C4-2B (cell line): ENCODE results near the gene SPSB4.

Experiments
- H3K27ac ChIP-seq: fragments of 450-650 bp; 2 replicates; pipeline ENCODE4 v1.5.1; 2017
- ZFX ChIP-seq: fragments of 450-650 bp; IDR thresholded peaks from 2 replicates; pipeline ENCODE4 v1.6.1; 2017
- TF ChIP-seq, protein P1 (sequence below): fragments of 450-650 bp; conservative IDR thresholded peaks from 2 replicates; pipeline ENCODE4 v1.5.1; 2017; ENCODE audit warnings: mild to moderate bottlenecking

The SPSB4 gene

DNA sequence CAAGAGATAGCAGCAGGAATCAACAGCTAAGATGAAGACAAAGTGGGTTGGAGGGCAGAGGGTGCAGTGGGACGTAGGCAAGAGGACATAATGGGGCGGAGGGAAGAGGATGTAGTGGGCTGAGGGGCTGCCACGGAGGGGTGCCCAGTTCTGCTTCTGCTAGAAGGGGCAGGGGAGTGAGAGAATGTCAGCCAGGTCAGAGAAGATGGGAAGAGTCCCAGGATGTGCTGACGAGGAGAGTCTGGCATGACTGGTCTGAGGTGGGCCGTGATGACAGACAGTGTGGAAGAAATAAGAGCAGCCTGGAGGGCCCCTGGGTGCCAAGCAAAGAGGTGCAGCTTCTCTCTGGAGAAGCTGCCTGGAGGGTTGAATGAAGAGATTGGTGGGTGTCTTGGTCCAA, 4.0 kb downstream of the SPSB4 start:
- TF ChIP-seq ZFX = no peak
- TF ChIP-seq, protein P1, sequence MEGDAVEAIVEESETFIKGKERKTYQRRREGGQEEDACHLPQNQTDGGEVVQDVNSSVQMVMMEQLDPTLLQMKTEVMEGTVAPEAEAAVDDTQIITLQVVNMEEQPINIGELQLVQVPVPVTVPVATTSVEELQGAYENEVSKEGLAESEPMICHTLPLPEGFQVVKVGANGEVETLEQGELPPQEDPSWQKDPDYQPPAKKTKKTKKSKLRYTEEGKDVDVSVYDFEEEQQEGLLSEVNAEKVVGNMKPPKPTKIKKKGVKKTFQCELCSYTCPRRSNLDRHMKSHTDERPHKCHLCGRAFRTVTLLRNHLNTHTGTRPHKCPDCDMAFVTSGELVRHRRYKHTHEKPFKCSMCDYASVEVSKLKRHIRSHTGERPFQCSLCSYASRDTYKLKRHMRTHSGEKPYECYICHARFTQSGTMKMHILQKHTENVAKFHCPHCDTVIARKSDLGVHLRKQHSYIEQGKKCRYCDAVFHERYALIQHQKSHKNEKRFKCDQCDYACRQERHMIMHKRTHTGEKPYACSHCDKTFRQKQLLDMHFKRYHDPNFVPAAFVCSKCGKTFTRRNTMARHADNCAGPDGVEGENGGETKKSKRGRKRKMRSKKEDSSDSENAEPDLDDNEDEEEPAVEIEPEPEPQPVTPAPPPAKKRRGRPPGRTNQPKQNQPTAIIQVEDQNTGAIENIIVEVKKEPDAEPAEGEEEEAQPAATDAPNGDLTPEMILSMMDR = no peak
- H3K27ac ChIP-seq = no peak overlapping the region

DNA sequence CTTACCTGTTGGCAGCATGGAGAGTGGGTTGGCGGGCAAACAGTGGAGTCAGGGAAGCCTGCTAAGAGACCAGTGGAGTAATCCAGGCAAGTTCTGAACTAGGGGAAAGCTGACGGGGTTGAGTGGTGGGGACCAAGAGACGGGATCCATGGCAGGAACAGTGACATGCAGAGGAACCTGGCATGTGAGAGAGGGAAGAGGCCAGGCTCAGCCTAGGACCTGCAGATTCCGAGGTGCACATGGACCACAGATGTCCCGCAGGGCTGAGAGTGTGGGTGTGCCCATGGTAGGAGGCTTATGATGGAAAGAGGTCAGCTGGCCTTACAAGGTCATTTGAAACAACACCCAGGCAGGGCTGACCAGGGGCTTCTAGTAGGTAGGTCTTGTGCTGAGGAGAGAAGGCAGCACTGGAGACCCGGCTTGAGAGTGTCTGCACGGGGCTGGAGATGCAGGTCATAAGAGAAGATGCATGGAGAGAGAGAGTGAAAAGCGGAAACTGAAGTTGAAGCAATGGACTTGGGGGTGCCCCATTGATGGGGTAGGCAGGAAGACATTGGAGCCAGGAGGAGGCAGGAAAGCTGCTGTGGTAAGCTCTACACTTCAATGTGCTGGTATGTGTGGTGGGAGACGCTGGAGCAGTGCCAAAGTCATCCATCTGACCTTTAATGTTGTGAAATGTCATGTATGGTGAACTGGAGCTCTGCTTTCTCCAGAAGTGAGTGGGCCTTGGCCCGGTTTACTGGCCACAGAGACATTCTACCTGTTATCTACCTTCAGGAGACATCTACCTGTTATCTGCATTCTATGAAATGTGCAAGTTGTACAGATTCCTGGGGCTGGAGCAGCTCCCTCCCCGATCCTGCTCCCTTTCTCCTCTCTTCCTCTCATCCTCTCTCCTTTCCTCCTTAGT, 4.6 kb downstream of the SPSB4 start:
- no peak for TF ChIP-seq ZFX
- TF ChIP-seq, protein P1 = no peak

DNA sequence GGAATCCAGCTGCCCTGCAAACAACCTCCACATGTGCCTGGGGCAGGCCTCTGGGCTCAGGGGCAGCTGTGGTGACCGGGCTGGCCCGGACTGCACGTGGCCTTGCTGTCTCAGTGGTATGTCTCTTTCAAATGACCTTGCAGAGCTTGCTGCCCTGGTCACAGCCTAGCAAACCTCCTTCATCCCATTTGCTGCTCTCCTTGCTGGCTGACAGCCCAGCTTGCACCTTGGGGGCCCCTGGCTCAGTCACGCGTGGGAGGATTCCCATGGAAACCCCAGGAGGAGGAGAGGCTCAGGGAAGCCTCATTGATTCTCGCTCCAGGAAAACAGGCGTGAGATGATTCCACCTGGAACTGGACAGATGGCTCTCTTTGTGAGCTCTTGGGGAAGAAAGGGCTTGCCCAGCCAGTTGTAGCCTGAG, 5.6 kb downstream of the SPSB4 start:
- TF ChIP-seq ZFX = no peak
- TF ChIP-seq, protein P1 = no peak
- no peak overlapping the region for H3K27ac ChIP-seq

More for the DNA sequence above, 4.6 kb downstream of the SPSB4 start:
- no peak overlapping the region for H3K27ac ChIP-seq

DNA sequence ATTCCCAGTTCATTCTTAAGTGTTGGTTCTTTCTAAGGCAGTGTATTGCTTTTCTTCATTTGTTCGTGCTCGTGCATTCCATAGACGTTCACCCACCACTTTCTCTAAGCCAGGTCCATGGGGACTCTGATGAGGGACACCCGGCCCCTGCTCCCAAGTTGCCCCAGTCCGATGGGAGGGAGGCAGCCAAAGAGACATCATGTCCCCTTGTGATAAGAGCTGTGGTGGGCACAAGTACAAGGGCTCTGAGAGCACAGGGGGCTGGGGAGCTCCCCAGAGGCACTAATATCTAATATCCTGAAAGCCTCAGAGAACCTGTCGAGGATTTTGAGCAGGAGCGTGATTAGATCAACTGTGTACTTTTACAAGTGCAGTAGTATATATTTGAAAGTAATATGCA, 6.3 kb downstream of the SPSB4 start:
- TF ChIP-seq, protein P1 = no peak
- TF ChIP-seq ZFX = no peak
- no peak overlapping the region for H3K27ac ChIP-seq

DNA sequence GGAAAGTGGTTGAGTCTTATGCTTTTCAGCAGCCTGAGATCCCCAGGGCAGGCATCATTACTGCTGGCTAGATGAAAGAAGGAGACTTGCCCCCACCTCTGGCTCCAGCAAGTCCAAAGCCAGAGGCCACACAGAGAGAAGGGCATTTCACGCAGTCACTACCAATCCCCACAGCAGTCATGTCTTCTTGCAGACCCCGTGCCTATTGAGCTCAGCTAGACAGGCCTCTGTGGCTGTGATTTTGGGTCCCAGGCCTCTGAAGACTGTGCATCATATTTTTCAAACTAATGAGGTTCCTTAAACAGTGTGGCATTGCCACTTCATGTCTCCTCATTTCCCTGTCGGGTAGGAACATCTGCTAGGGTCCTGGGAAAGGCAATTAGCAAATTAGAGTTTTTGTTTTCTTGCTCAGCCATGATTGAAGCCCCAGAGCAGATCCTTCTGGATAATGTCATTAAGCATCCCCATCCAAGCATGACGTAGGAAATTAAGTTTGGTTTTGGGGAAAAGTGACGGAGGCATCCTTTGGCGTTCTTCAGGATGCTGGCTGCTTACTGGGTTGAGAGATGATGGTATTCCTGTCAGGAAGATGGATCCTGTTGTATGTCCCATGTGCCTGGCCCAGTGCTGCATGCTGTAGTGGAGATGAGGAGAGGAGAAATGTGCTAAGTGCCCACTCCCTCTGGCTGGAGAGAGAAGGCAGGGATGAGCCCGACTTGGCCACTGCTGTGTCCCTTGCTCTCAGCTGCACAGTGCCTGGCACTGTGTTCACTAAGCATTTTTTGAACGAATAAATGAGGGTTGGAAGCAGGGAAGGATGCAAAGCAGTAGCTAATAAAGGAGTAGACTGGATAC, 7.0 kb downstream of the SPSB4 start:
- no peak overlapping the region for H3K27ac ChIP-seq
- TF ChIP-seq ZFX = no peak
- TF ChIP-seq, protein P1 = no peak

DNA sequence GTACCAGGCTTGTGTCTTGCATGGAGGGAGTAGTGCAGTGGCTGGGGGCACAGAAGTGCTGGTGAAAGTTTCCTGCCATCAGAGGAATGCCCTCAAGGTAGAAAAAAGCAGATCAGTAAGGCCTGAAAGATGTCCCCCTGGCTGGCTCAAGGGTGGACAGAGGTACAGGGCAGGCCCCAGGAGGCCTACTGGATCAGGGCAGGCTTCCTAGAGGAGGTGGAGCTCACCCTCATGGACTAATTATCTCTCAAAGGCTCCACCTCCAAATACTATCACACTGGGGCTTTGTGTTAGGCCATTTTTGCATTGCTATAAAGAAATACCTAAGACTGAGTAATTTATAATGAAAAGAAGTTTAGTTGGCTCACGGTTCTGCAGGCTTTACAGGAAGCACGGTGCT, 7.8 kb downstream of the SPSB4 start:
- H3K27ac ChIP-seq = no peak overlapping the region
- TF ChIP-seq ZFX = no peak
- TF ChIP-seq, protein P1 = no peak

DNA sequence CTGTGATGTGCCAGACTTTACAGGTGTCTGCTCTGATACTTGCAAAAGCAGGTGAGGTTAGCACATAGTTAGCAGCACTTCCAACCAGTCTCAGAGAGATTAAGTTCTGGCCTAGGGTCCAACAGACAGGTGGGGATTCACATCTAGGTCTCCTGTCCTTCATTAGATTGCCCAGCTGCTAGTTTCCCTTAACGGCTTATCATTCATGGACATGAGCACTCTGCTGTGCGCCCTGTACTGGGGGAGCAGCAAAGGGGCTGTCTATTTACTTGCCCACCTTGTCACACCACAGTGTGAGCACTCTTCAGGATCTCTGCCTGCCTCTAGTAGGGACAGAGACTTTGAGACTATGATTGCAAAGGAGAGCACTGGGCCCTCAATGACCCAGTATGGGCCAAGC, 8.7 kb downstream of the SPSB4 start:
- TF ChIP-seq, protein P1 = no peak
- TF ChIP-seq ZFX = no peak
- no peak overlapping the region for H3K27ac ChIP-seq
